GM18526 (cell line): ENCODE data around the gene HHAT.

Experiments
- POLR2A ChIP-seq: IDR thresholded peaks from 3 replicates; pipeline ENCODE4 v1.6.1; 2011; ENCODE audit not compliant: insufficient read length; ENCODE audit errors: extremely low read depth

The HHAT gene

DNA sequence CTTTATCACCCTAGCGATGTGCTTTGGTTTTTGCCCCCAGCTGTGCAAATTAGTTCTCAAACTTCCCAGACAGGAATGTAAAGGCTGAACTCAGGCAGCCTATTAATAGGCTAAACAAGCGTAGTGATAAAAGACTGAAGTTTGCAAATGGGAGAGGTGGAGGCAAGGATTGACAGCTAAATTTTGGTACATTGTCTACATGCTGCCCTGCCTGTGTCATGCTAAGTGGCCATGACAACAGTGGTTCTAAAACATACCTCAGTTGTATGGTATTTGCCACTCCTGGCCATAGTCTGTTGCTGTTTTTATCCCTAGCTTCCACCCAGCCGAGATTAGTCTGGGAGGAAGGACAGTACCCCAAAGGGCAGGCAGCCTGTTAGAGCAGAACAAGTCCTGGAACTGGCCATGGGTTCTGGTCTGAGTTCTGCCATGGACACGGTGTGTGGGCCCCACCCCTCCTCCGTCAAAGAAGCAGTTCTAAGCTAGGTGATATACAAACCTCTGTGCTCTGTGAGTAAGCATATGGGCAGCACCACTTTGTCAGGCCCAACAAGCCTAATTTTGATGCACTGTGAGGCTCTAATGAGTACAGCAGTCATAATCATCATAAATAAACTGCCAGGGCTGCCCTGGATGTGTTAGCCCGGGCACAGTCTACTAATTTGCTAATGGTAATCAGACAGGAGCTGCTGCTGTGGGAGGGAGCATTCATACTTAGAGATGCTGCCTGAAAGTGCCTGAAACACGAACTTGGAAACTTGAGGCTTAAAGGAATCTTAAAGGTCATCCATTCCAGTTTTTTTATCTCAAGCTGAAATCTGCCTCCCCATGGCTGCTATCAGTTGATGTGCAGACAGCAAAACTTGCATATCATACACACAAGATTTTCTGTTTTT lies 177.1 kb downstream of the HHAT start:
- TF ChIP-seq POLR2A = no peak

DNA sequence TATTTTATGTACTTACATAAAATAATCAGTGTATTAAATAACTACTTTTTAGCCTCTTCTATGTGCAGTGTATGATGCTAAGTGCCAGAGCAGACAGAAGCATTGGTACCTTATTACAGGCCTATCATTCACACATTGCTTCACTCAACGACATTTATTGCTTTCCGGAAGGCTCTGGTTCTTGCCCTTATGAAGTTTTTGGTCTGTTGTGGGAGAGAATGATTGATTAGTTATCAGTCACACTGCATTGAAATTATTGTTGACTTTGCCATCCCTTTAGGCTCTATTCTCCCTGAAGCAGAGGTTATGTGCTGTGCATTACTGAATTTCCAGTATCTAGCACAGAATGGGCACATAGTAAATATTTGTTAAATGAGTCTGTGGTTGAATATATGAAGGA lies 178.0 kb downstream of the HHAT start:
- TF ChIP-seq POLR2A = no peak

DNA sequence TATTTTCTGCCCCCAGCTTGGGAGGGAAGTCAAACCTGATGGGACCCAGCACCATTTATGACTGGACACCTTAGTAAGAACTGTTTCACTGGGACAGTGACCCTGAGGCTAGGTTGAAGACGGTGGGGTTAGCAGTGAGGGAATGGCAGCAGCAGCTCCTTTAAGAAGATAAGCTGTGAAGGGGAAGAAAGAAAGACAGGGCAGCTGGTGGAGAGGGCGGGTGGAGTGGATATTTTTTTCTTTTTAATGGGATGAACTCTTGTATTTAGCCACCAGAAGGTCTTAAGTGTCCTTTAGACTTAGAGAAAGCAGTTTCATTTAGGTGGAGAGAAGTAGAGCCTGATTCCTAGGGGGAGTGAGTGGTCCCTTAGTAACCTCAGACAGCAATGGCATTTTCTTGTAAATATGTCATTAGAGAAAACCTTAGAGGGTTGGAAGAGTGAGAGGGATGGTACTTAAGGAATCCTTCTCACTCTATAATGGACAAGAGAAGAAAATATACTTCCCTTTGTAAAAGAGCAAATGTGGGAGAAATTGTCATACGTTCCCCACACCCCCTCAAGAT lies 187.5 kb downstream of the HHAT start:
- no peak for TF ChIP-seq POLR2A

DNA sequence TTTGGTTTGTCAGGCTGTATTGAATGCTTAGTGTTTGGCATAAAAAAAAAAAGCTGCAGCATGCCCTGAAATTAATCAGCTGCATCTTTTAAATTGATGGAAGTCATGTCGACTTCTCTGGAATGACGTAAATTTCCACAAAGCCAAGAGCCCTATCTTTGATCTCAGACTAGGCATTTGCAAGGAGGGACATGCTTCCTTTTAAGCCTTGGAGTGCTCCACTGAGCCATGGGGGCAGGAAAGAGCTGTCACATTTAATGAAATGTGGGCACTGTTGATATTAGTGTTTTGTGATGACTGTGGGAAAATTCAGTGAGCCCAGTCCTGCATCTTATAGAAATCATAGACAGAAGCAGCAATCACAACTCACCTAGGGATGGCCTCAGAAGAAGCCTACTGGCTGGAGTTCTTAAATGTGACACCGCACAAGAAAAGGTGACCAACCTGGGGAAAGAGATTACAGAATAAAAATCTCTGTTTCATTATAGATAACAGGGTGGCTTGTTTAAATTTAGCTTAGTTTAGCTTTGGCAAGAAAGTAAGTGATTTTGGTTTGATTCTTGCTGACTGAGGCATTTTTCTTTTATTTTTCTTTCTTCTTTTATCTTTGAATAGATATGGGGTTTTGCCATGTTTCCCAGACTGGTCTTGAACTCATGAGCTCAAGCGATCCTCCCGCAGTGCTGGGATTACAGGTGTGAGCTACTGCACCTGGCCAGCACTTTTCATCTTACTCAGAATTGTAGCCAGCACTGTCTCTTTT lies 188.2 kb downstream of the HHAT start:
- TF ChIP-seq POLR2A = no peak

DNA sequence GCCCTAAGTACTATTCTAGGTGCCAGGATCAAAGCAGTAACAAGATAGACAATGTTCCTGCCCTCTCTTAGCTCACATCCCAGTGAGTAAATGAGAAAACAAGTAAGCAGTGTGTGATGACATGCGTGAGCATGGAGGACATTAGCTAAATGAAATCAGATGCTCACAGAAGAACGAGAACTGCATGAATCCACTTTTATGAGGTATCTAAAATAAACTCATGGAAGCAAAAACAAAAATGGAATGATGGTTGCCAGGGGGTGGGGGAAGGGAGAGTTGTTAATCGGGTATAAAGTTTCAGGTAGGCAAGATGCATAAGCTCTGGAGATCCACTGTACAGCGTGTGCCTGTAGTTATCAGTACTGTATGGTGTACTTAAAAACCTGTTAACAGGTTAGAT lies 195.1 kb downstream of the HHAT start:
- TF ChIP-seq POLR2A = no peak

DNA sequence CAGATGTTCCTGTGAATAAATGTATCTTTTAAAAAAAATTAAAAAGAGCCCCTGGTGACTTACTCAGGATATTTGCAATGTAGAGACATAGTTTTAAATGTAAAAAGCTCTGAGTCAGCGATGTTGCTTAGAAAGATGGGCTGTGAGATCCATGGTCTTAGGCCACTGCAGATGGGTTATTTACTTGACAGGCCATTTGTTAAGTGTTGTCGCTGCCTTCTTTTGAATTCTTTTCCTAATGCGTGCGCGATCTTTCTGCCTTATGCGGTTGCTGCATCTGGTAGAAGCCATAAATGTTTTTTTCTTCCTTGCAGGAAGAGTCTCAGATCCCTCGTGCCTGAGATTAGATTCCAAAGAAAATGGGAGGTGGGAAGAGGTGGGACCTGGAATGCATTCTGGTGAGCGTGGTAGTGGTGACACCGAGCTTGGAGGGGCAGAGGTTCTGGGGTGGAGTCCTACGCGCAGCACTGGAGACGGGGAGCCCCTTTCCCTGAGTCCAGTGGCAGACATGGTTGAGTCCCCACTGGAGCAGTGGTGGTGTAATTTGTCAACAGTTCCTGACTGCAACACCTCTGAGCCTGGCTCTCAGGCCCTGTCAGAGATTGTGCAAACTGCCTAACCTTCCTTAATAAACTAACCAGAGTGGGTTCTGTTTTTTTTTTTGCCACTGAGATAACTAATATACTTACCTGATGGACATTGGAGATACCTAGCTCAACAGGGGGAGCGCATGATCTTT lies 197.2 kb downstream of the HHAT start:
- TF ChIP-seq POLR2A = no peak

DNA sequence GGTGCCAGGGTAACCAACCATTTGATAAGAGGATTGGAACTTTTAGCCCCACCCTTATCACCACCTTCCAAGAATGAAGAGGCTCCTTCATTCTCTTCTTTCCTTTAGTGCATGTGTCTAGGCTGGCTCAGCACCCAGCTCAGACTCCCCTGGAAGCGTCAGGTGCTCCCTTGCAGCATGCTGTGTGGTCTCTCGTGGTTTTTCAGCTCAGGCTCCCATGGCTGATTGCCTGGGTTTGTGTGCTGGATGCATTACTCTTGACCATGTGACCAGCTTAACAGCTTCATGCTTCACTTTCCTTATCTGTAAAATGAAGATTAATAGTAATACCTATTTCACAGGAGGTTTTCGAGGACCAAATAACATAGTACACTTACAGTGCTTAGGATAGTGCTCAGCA lies 198.4 kb downstream of the HHAT start:
- no peak for TF ChIP-seq POLR2A

DNA sequence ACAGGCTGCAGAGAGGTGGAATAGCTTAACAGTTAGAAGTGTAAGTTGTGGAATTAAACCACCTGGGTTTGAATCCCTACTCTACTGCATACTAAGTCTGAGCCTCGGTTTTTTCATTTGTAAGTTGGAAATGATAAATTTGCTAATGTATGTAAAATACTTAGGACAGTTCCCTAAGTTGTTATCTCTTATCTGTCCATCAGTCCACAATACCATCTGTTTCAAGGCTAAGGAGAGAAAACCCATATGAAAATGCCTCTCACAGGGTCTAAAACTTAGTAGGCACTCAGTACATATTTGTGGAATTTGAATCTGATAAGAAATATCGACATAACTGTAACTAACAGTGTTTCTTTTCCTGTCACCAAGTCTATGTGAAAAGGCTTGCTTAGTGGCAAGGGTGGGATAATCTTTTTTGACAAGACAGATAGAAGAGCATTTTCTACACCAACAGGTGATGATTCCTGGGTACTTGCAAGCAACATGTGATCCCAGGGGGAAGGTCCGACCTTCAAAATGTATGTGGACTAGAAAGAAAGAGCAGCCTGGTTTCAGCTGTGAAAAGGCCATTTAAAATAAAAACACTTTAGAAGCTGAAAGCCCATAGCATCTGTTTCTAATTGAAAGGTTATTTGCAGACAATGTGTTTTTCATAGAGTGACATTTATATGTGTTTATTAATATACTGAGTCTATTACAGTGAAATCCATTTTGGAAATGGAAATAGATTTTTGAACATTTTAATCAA lies 202.9 kb downstream of the HHAT start:
- no peak for TF ChIP-seq POLR2A

DNA sequence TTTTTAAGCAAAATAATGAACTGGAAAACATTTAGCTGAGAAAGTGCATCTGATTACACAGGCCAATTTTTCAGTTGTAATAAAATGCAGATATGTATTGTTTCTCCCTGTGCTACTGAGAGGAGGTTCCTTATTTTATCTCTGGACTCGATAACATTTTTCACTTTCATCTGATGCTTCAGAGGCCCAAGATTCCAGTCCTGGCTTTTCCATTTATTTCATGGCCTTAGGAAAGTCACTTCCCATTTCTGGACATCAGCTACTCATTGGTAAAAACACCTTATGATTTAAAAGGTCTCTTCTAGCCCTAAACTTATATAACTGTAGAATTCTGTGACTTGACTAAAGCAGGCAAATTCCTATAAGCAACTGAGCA lies 203.5 kb downstream of the HHAT start:
- no peak for TF ChIP-seq POLR2A

DNA sequence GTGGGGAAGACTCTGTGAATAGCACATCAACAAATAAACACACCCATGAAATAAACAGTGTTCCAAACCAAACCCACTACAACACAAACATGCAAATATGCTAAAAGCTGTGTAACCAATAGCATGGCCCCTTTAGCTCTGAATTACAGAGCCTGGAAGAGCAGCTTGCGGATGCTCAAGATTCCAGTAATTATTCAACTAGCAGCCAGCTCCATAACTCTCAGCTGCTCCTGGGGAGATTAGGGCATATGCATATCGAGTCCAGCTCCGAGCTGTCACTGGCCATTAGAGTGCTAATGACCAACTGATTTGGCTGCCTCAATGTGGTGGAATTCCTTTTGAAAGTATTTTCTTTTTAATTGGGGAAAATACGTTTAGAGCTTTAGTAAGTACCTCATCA lies 207.1 kb downstream of the HHAT start:
- no peak for TF ChIP-seq POLR2A

DNA sequence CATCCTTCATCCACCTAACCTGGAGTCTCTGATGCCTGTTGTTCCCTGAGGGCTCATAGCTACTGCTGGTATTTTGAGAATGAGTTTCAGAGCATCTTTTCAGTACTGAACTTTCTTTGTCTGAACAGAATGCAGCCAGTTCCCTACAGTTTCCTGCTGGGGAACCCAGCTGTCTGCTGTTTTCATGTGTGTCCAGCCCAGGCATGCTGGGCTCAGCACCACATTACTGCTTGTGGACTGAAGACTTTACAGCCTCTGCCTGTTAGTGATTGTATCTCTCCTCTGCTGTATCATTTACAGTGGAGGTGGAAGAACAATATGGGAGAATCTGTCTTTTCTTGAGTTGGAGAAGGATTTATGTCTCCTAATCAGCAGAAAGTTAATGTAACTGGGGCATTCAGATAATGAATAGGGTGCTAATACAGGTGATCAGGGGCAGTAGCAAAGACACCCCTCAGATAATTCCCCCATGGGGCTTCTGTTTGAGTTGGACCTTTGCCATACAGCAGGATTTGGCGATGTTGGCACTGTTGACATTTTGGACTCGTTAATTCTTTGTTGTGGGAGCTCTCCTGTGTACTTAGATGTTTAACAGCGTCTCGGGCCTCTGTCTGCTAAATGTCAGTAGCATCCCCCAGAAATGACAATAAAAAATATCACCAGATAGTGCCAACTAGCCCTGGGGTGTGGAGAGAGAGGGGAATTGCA lies 207.7 kb downstream of the HHAT start:
- TF ChIP-seq POLR2A = no peak

DNA sequence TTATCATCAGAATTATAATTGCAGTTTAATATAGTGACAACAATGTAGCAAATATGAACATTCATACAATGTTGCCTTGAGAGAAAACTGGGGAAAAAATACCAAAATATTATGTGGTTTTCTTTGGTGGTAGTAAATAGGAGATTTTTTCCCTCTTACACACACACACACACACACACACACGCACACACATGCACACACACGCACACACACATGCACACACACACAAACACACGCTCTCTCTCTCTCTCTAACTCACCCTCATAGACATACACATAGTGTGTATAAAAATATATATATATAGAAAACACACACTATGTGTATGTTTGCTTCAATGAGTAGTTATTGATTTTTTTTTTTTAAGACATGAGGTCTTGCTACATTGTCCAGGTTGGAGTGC lies 211.6 kb downstream of the HHAT start:
- TF ChIP-seq POLR2A = no peak

DNA sequence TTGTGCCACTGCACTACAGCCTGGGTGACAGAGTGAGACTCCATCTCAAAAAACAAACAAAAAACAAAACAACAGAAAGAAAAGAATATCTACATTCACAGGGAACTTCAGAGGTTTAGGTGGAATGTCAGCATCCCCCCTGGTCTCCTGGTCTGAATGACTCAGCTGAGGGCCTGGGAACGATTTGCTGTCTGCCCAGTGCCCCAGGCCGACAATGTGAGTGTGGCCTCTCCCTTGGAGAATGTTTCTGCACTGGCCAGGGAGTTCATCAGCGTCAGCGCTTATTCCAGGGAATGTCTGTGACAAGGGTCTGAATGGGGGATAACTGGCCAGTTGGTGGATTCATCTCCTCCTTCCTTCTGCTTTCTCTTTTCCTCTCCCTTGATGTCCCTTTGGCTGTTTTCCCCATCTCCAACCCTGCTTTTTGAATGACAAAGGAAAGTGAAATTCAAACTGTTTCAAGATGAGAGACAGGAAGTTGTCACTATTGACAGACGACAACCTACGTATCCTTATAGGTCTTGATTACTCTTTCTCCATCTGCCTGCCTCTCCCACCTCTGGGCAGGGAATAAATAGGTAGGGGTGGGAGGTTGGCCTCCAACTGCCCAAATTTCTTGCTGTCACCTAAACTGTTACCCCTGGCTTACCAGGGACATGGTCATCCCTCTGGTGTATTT lies 213.1 kb downstream of the HHAT start:
- TF ChIP-seq POLR2A = no peak

DNA sequence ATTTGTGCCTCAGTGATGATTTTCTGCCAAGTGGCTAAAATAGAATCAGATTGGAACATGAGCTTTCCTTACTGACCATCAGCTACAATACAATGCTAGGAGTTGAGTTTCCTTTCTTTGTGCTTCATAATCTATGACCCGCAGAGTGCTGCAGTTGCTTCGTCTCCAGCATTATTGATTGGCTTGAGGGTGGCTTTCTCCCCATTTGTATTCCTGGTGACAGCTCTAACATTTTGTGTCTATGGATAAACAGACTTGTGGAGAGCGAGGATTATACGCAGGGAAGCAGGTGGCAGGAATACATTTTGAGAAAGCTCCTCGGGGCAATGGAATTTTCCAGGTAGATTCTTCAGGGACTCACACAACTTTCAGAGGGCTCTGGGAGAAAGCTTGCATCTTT lies 223.2 kb downstream of the HHAT start:
- no peak for TF ChIP-seq POLR2A
